Left ventricle myocardium inferior (tissue), 1 donor: ENCODE results near the gene AUTS2. TPM values are rescaled to one million over a fixed set of nuclear protein-coding genes. Genes with fewer than 3 reads are reported as not detected.

Experiments
- DNase-seq: peaks from one replicate; pipeline ENCODE4 v3.0.0-alpha.2; 2020
- H3K27ac ChIP-seq: fragments of 200-600 bp; replicated peaks from 2 replicates; pipeline ENCODE4 v1.8.0; 2021
- H3K27me3 ChIP-seq: fragments of 200-600 bp; 2 replicates; pipeline ENCODE4 v1.8.0; 2021; ENCODE audit warnings: low read depth
- H3K36me3 ChIP-seq: fragments of 200-600 bp; 2 replicates; pipeline ENCODE4 v1.8.0; 2021
- H3K4me1 ChIP-seq: fragments of 200-600 bp; 2 replicates; pipeline ENCODE4 v1.8.0; 2021
- H3K4me3 ChIP-seq: fragments of 200-600 bp; 2 replicates; pipeline ENCODE4 v1.8.0; 2021; ENCODE audit warnings: mild to moderate bottlenecking, moderate library complexity
- H3K9me3 ChIP-seq: fragments of 200-600 bp; replicated peaks from 2 replicates; pipeline ENCODE4 v1.8.0; 2021
- CTCF ChIP-seq: fragments of 200-600 bp; IDR thresholded peaks from 2 replicates; pipeline ENCODE4 v1.8.0; 2021; ENCODE audit warnings: antibody characterized with exemption, mild to moderate bottlenecking, borderline replicate concordance
- intact Hi-C: fragments of 100-400 bp; cut with micrococcal nuclease; formaldehyde crosslinking; loops from one replicate; pipeline ENCODE4 v1.11.0; 2022
- total RNA-seq: library from RNA; stranded (reverse); fragmentation: NEBNext Ultra II Directional; extraction: Animal tissue kit (Norgen Biotek cat#: 25700); gene quantifications from one replicate; pipeline ENCODE4 v1.2.1, GENCODE V29; 2021
- donor health status: DM: no; HTN: yes; CAD: no; lungs with severe emphysema.

AUTS2 gene
- total RNA-seq, 1 donor from 2014 or later = 10.5 TPM

GRCh38 chr7:70497793-70498192, 899.5 kb downstream of the AUTS2 start:
- H3K36me3 ChIP-seq = no peaks in the 10 kb centered on the region
- no peaks in the 10 kb centered on the region for H3K9me3 ChIP-seq
- intact Hi-C loops = no loop called here
- H3K4me3 ChIP-seq = no peak overlapping the region
- TF ChIP-seq CTCF = no peak
- no peaks in the 10 kb centered on the region for H3K4me1 ChIP-seq
- no peak overlapping the region for H3K27ac ChIP-seq
- no peaks in the 10 kb centered on the region for H3K27me3 ChIP-seq
- DNase-seq = no peak

GRCh38 chr7:70498232-70498992, 900.1 kb downstream of the AUTS2 start:
- intact Hi-C loops = no loop called here
- no peak for TF ChIP-seq CTCF
- no peaks in the 10 kb centered on the region for H3K9me3 ChIP-seq
- H3K27me3 ChIP-seq = no peaks in the 10 kb centered on the region
- no peaks in the 10 kb centered on the region for H3K36me3 ChIP-seq
- DNase-seq = no peak
- no peak overlapping the region for H3K27ac ChIP-seq
- no peaks in the 10 kb centered on the region for H3K4me1 ChIP-seq
- H3K4me3 ChIP-seq = no peak overlapping the region

- H3K27me3 ChIP-seq = no peaks in the 10 kb centered on the region
Measured at GRCh38 chr7:70500261-70500660, 902.0 kb downstream of the AUTS2 start.

GRCh38 chr7:70502117-70502863, 904.0 kb downstream of the AUTS2 start:
- H3K4me1 ChIP-seq = no peaks in the 10 kb centered on the region
- no peak overlapping the region for H3K4me3 ChIP-seq
- H3K9me3 ChIP-seq = no peaks in the 10 kb centered on the region
- DNase-seq = no peak
- TF ChIP-seq CTCF = no peak
- H3K27me3 ChIP-seq = no peaks in the 10 kb centered on the region
- intact Hi-C loops = no loop called here
- H3K36me3 ChIP-seq = no peaks in the 10 kb centered on the region
- no peak overlapping the region for H3K27ac ChIP-seq

More at GRCh38 chr7:70500261-70500660, 902.0 kb downstream of the AUTS2 start:
- no peaks in the 10 kb centered on the region for H3K9me3 ChIP-seq
- H3K36me3 ChIP-seq = no peaks in the 10 kb centered on the region
- no peak overlapping the region for H3K4me3 ChIP-seq
- no peaks in the 10 kb centered on the region for H3K4me1 ChIP-seq
- no peak overlapping the region for H3K27ac ChIP-seq
- intact Hi-C loops = no loop called here
- DNase-seq = no peak
- no peak for TF ChIP-seq CTCF

GRCh38 chr7:70504254-70504653, 906.0 kb downstream of the AUTS2 start:
- no peak overlapping the region for H3K4me3 ChIP-seq
- H3K9me3 ChIP-seq = no peaks in the 10 kb centered on the region
- no peaks in the 10 kb centered on the region for H3K4me1 ChIP-seq
- H3K36me3 ChIP-seq = no peaks in the 10 kb centered on the region
- DNase-seq = no peak
- no peak overlapping the region for H3K27ac ChIP-seq
- H3K27me3 ChIP-seq = no peaks in the 10 kb centered on the region
- TF ChIP-seq CTCF = no peak
- intact Hi-C loops = no loop called here
